BLaER1 (cell line): ENCODE results near the gene PPP1R14C.

Experiments used
- H3K27ac ChIP-seq: shearing (Covaris generic); formaldehyde crosslinking; 2 replicates; pipeline ENCODE4 v1.8.1; 2022
- H3K27me3 ChIP-seq: shearing (Covaris generic); formaldehyde crosslinking; 2 replicates; pipeline ENCODE4 v1.8.1; 2022
- H3K36me3 ChIP-seq: shearing (Covaris generic); formaldehyde crosslinking; 2 replicates; pipeline ENCODE4 v1.8.1; 2022
- H3K4me1 ChIP-seq: shearing (Covaris generic); formaldehyde crosslinking; 2 replicates; pipeline ENCODE4 v1.8.1; 2022
- H3K4me2 ChIP-seq: shearing (Covaris generic); formaldehyde crosslinking; 2 replicates; pipeline ENCODE4 v1.8.1; 2022
- H3K4me3 ChIP-seq: shearing (Covaris generic); formaldehyde crosslinking; 2 replicates; pipeline ENCODE4 v1.8.1; 2022
- H3K9ac ChIP-seq: shearing (Covaris generic); formaldehyde crosslinking; 2 replicates; pipeline ENCODE4 v1.8.1; 2022
- H3K9me3 ChIP-seq: shearing (Covaris generic); formaldehyde crosslinking; 2 replicates; pipeline ENCODE4 v1.8.1; 2022
- H4K20me1 ChIP-seq: shearing (Covaris generic); formaldehyde crosslinking; 2 replicates; pipeline ENCODE4 v1.8.1; 2022
- Cebpa-rat ChIP-seq: shearing (Covaris generic); IDR thresholded peaks from 2 replicates; pipeline ENCODE4 v1.8.1; 2022

Gene PPP1R14C

GRCh38 chr6:150263765-150264404 is 121.0 kb downstream of the PPP1R14C start:
- no peak overlapping the region for H3K27ac ChIP-seq
- H3K4me3 ChIP-seq: no peak overlapping the region
- no peaks in the 10 kb centered on the region for H3K36me3 ChIP-seq
- H3K27me3 ChIP-seq: no peaks in the 10 kb centered on the region
- H3K4me1 ChIP-seq: no peaks in the 10 kb centered on the region
- no peak overlapping the region for H3K4me2 ChIP-seq
- no peak overlapping the region for H3K9ac ChIP-seq
- no peaks in the 10 kb centered on the region for H4K20me1 ChIP-seq
- H3K9me3 ChIP-seq: no peaks in the 10 kb centered on the region
- no peak for TF ChIP-seq Cebpa-rat

DNA sequence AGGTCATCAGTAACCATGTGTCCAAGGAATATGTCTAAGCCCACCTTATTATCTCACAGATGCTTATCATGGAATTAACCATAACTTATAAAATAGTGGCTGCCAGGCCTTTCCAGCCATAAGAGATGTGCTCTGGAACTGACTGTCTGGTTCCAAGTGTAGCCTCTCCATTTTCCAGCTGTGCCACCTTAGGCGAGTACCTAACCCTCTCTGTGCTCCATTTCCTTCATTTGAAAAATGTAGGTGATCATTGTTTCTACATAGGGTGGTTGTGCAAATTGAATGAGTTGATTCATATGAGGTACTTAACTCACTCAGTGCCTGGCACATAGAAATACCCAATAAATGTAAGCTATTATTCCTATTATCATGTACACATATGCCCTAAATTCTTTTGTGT is 123.5 kb downstream of the PPP1R14C start:
- Histone ChIP-seq H3K9me3 (no peaks in the 10 kb centered on the region), H3K4me3 (no peak overlapping the region), H3K27ac (no peak overlapping the region), H3K4me2 (no peak overlapping the region), H3K27me3 (no peaks in the 10 kb centered on the region), H3K9ac (no peak overlapping the region), H3K36me3 (no peaks in the 10 kb centered on the region), H4K20me1 (no peaks in the 10 kb centered on the region), H3K4me1 (no peaks in the 10 kb centered on the region)
- TF ChIP-seq Cebpa-rat: no peak

GRCh38 chr6:150266963-150267685 is 124.3 kb downstream of the PPP1R14C start:
- no peak for TF ChIP-seq Cebpa-rat
- no peaks in the 10 kb centered on the region for H3K27me3 ChIP-seq
- peaks cover 5% of the 10 kb centered on the region; the same call in 1 of the 2 replicates for H3K4me1 ChIP-seq
- H3K4me3 ChIP-seq: no peak overlapping the region
- H3K4me2 ChIP-seq: no peak overlapping the region
- H3K9me3 ChIP-seq: no peaks in the 10 kb centered on the region
- H3K36me3 ChIP-seq: no peaks in the 10 kb centered on the region
- H4K20me1 ChIP-seq: no peaks in the 10 kb centered on the region
- H3K27ac ChIP-seq: no peak overlapping the region
- H3K9ac ChIP-seq: no peak overlapping the region

- Histone ChIP-seq H3K4me2 (no peak overlapping the region), H3K4me3 (no peak overlapping the region), H4K20me1 (no peaks in the 10 kb centered on the region), H3K27ac (no peak overlapping the region), H3K9me3 (no peaks in the 10 kb centered on the region), H3K36me3 (no peaks in the 10 kb centered on the region), H3K4me1 (peaks cover 13% of the 10 kb centered on the region), H3K9ac (no peak overlapping the region), H3K27me3 (no peaks in the 10 kb centered on the region)
- TF ChIP-seq Cebpa-rat: no peak
Observed at GRCh38 chr6:150267686-150268561, 125.1 kb downstream of the PPP1R14C start.

GRCh38 chr6:150269130-150269856 is 126.4 kb downstream of the PPP1R14C start:
- H4K20me1 ChIP-seq: no peaks in the 10 kb centered on the region
- no peak overlapping the region for H3K9ac ChIP-seq
- no peaks in the 10 kb centered on the region for H3K36me3 ChIP-seq
- H3K27ac ChIP-seq: no peak overlapping the region
- H3K4me2 ChIP-seq: no peak overlapping the region
- H3K4me1 ChIP-seq: peaks cover 27% of the 10 kb centered on the region
- no peak for TF ChIP-seq Cebpa-rat
- no peaks in the 10 kb centered on the region for H3K9me3 ChIP-seq
- H3K27me3 ChIP-seq: no peaks in the 10 kb centered on the region
- H3K4me3 ChIP-seq: no peak overlapping the region

GRCh38 chr6:150269857-150270223 is 127.0 kb downstream of the PPP1R14C start:
- Histone ChIP-seq H3K36me3 (no peaks in the 10 kb centered on the region), H3K4me2 (no peak overlapping the region), H3K4me3 (no peak overlapping the region), H3K27ac (no peak overlapping the region), H3K4me1 (peaks cover 32% of the 10 kb centered on the region), H3K9ac (no peak overlapping the region), H3K9me3 (no peaks in the 10 kb centered on the region), H4K20me1 (no peaks in the 10 kb centered on the region), H3K27me3 (no peaks in the 10 kb centered on the region)
- no peak for TF ChIP-seq Cebpa-rat

DNA sequence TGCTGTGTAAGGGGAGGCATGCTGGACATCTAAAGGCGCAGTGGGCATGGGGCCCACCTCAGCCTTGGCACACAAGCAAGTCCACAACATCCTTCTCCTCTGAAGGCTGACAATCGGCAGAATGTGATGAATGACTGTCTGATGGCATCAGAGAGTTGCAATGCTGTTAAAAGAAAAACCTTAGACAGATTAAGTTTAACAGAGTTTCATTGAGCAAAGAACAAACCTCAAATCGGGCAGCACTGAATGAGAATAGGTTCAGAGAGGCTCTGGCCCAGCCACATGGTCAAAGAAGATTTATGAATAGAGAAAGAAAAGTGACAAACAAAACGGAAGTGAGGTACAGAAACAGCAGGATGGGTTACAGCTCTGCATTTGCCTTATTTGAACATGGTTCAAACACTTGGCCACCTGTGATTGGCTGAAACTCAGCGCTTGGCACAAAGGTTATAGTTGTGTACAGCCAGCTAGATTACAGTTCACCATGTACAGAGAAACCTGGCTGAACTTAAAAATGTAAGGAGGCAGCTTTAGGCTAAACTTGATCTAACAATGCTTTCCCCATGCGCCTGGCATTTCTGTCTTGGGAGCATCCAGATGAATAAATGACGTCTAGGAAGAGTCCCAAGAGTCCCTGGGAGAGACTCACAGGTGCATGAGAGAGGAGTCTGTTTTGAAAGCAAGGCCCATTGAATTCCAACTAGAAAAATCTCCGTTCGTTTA is 127.6 kb downstream of the PPP1R14C start:
- H3K4me1 ChIP-seq: peaks cover 39% of the 10 kb centered on the region
- no peak overlapping the region for H3K9ac ChIP-seq
- no peak overlapping the region for H3K27ac ChIP-seq
- H3K9me3 ChIP-seq: no peaks in the 10 kb centered on the region
- no peaks in the 10 kb centered on the region for H3K27me3 ChIP-seq
- no peaks in the 10 kb centered on the region for H4K20me1 ChIP-seq
- no peak overlapping the region for H3K4me3 ChIP-seq
- H3K4me2 ChIP-seq: no peak overlapping the region
- TF ChIP-seq Cebpa-rat: no peak
- no peaks in the 10 kb centered on the region for H3K36me3 ChIP-seq

GRCh38 chr6:150271172-150271500 is 128.3 kb downstream of the PPP1R14C start:
- no peaks in the 10 kb centered on the region for H4K20me1 ChIP-seq
- H3K9me3 ChIP-seq: no peaks in the 10 kb centered on the region
- H3K4me3 ChIP-seq: no peak overlapping the region
- H3K4me2 ChIP-seq: no peak overlapping the region
- no peak for TF ChIP-seq Cebpa-rat
- H3K4me1 ChIP-seq: peaks cover 42% of the 10 kb centered on the region
- H3K36me3 ChIP-seq: no peaks in the 10 kb centered on the region
- no peaks in the 10 kb centered on the region for H3K27me3 ChIP-seq
- H3K9ac ChIP-seq: no peak overlapping the region
- H3K27ac ChIP-seq: no peak overlapping the region
